Mammary epithelial cell (primary cell): Measurements from ENCODE around the gene OSBPL5.
"Not testable (repeated sequence)": the region's sequence is repeated elsewhere in the genome, so short reads cannot be mapped to it uniquely, and the experiment has no call there.

ENCODE experiments used
- CTCF ChIP-seq, 2 donors: IDR thresholded peaks in 1 of 2; conservative IDR thresholded peaks in 1 of 2; 2 replicates each; pipeline ENCODE4 v1.5.1; 2011 to 2012; ENCODE audit warnings: inconsistent platforms in 2 of 2, low read length in 2 of 2, mild to moderate bottlenecking in 2 of 2, control low read depth in 1 of 2, low read depth in 1 of 2; ENCODE audit not compliant: insufficient read depth in 1 of 2; ENCODE audit errors: extremely low read depth in 1 of 2
- EZH2 ChIP-seq: IDR thresholded peaks from 2 replicates; pipeline ENCODE4 v1.6.1; 2012; ENCODE audit warnings: low read length, inconsistent platforms, borderline replicate concordance

- not testable (repeated sequence) for TF ChIP-seq CTCF (conservative IDR thresholded peaks at IDR 0.05 in 1 of 2, IDR thresholded peaks at IDR 0.05 in 1 of 2; ENCODE audit: extremely low read depth in 1 of 2, insufficient read depth in 1 of 2, low read depth in 1 of 2, low read length in 2 of 2); EZH2
These were observed 100.4 kb downstream of the OSBPL5 start for GRCh38 chr11:3064709-3065108.
